GM12874 (cell line): Measurements from ENCODE around the gene ADD2.

ENCODE experiments used
- CTCF ChIP-seq: IDR thresholded peaks from 2 replicates; pipeline ENCODE4 v1.5.1; 2011; ENCODE audit warnings: low read depth, mild to moderate bottlenecking, control low read depth, low read length, moderate library complexity; ENCODE audit not compliant: insufficient read depth

ADD2 gene

GRCh38 chr2:70724366-70724765 is 43.6 kb downstream of the ADD2 start:
- TF ChIP-seq CTCF: no peak

GRCh38 chr2:70723286-70723885 is 44.6 kb downstream of the ADD2 start:
- TF ChIP-seq CTCF: no peak

GRCh38 chr2:70720124-70720523 is 47.9 kb downstream of the ADD2 start:
- TF ChIP-seq CTCF: no peak

GRCh38 chr2:70719231-70719630 is 48.8 kb downstream of the ADD2 start:
- TF ChIP-seq CTCF: no peak

GRCh38 chr2:70718736-70719135 is 49.3 kb downstream of the ADD2 start:
- no peak for TF ChIP-seq CTCF

- no peak for TF ChIP-seq CTCF
Observed at GRCh38 chr2:70718241-70718640, 49.8 kb downstream of the ADD2 start.

GRCh38 chr2:70717431-70718038 is 50.5 kb downstream of the ADD2 start:
- TF ChIP-seq CTCF: no peak
